GM13976 (cell line): ENCODE results near the gene AAK1.

Experiments used
- DNase-seq: peaks from one replicate; pipeline ENCODE4 v3.0.0; 2012; ENCODE audit warnings: low spot score
- in situ Hi-C: fragments of 300-500 bp; cut with MboI; formaldehyde crosslinking; loops from one replicate; pipeline ENCODE4 v1.12.0; 2022; ENCODE audit warnings: low sequenced_read_pairs, mixed read lengths, inconsistent platforms; ENCODE audit not compliant: unreplicated experiment
- TF ChIP-seq, protein P1 (sequence below): IDR thresholded peaks from 2 replicates; pipeline ENCODE4 v1.5.1; 2012; ENCODE audit warnings: borderline replicate concordance, mild to moderate bottlenecking; ENCODE audit not compliant: insufficient read depth; ENCODE audit errors: extremely low read depth, missing control alignments, control extremely low read depth

Gene AAK1

DNA sequence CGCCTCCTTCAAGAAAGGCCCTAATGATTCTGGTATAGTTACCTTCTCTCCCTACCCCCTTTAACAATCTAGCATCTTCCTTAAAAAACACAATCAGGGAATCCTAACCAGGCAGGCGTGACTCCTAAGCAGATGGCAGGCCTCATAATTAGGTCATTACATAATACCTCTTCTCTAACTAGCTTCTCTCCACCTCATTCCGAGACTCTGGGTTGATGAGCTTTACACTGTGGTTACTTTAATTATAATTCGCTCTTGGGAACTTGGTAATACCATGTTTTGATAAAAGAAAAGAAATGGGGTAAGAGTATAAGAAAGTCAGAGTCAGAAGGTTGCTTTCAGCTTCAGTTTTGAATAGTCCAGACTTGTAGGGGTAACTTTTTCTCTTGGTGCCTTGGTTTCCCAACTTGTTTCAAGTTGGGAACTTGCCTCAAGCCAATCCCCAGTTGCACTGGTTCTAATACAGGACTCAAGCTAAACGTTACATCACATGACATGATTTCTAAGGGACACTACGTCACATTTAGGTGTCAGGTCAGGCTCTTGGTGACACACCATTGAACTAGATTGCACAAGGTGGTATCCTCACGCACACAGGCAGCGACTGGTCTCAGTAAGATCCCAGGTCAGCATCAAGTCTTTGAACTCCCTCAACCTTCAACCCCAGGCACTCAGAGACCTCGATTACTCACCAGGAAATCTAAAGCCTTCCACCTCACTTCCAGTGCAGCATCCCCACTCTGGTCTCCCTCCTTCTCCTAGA is 59.2 kb downstream of the AAK1 start:
- no peak for DNase-seq
- in situ Hi-C loops, result no loop called here
- TF ChIP-seq, protein P1, sequence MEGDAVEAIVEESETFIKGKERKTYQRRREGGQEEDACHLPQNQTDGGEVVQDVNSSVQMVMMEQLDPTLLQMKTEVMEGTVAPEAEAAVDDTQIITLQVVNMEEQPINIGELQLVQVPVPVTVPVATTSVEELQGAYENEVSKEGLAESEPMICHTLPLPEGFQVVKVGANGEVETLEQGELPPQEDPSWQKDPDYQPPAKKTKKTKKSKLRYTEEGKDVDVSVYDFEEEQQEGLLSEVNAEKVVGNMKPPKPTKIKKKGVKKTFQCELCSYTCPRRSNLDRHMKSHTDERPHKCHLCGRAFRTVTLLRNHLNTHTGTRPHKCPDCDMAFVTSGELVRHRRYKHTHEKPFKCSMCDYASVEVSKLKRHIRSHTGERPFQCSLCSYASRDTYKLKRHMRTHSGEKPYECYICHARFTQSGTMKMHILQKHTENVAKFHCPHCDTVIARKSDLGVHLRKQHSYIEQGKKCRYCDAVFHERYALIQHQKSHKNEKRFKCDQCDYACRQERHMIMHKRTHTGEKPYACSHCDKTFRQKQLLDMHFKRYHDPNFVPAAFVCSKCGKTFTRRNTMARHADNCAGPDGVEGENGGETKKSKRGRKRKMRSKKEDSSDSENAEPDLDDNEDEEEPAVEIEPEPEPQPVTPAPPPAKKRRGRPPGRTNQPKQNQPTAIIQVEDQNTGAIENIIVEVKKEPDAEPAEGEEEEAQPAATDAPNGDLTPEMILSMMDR, result no peak

GRCh38 chr2:69583321-69583833 is 60.2 kb downstream of the AAK1 start:
- DNase-seq, result no peak
- TF ChIP-seq, protein P1, result no peak
- in situ Hi-C loops, result no loop called here

DNA sequence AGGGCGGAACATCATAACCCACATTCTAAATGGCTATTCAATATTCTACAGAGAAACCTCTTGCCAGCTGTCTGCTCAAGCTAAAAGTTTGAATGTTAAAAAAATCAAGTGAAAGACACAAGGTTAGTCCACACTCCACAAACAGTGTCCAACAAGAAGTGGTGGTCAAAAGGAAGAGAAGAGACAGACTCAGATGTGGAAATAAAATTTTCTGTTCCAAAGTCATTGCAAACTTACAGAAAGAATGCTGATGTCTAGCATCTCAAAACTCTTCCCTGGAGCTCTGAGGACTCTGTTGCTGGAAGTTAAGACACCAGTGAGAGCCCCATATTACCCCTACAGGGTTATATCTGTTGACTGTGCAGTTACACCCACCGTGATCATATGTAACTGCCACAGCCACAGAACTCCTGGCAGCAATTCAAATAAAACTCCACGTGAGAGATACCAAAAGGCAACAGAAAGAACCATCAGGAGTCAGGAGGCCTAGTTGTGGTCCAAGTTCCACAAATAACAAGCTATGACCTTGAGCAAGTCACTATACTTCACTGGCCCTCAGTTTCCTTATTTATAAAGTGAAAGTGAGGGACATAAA is 60.9 kb downstream of the AAK1 start:
- no peak for DNase-seq

DNA sequence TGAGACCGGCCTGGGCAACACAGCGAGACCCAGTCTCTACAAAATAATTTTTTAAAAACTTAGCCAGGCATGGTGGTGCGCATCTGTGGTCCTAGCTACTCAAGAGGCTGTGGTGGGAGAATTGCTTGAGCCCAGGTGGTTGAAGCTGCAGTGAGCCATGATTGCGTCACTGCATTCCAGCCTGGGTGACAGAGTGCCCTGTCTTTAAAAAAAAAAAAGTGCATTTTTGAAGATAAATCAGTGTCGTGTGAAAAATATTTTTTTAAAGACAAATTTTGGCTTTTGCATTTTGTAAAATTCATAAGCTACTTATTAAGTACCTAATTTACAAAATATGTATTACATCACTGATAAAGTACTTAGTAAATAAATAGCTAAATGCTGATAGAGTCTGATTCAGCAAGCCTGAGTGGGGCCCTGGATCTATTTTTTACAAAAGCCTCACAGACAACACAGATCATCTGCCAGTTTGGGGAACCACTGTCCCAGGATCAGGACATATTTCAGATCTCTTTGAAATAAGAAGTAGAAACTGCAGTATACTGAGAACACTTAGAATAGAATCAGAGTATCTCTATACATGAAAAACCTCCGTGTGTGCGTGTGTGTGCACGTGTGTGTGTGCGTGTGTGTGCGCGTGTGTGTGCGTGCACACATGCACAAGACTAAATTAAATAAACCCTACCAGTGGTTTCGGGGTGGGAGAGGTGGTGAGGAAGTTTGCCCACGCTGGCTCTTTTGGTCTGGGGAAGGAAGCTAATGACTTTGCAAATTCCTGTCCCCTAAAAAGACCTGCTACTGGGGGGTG is 61.6 kb downstream of the AAK1 start:
- in situ Hi-C loops, result no loop called here
- DNase-seq, result no peak
- TF ChIP-seq, protein P1, result no peak

More for the DNA sequence above, 60.9 kb downstream of the AAK1 start:
- TF ChIP-seq, protein P1, result no peak
- in situ Hi-C loops, result no loop called here

DNA sequence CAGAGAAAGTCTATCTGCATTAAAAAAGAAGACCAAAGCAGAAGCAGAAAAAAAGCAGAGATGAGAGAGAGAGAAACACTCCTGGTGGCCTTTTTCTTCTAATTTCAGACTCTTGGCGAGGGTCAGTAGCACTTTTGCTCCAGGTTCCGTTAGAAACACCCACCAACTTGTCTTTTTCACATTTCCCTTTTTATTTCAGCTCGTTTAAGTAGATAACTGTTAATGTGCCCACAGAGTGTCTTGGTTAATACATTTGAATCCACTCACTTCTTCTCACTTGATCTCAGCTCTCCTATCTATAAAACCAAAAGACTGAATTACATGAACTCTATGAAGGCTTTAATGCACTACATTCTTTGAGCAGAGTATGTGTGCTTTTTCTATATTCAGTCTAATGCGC is 63.1 kb downstream of the AAK1 start:
- TF ChIP-seq, protein P1, result no peak
- in situ Hi-C loops, result no loop called here
- DNase-seq, result no peak

GRCh38 chr2:69579536-69579935 is 64.0 kb downstream of the AAK1 start:
- no peak for DNase-seq
- in situ Hi-C loops, result no loop called here
- TF ChIP-seq, protein P1, result no peak
